ENCODE measurements around the gene MRPL9. TPM values are rescaled to one million over a fixed set of nuclear protein-coding genes. Genes with fewer than 3 reads are reported as not detected.
A peak's percentile ranks its signal among the peaks of the same experiment; 100 is the strongest.

The MRPL9 gene
- total and polyA plus RNA-seq, 10 of the 15 experiments (the other 5 are each of a cell fraction or from before 2014, with no cell fraction given), result 35.7 to 161 (median 110) TPM

DNA sequence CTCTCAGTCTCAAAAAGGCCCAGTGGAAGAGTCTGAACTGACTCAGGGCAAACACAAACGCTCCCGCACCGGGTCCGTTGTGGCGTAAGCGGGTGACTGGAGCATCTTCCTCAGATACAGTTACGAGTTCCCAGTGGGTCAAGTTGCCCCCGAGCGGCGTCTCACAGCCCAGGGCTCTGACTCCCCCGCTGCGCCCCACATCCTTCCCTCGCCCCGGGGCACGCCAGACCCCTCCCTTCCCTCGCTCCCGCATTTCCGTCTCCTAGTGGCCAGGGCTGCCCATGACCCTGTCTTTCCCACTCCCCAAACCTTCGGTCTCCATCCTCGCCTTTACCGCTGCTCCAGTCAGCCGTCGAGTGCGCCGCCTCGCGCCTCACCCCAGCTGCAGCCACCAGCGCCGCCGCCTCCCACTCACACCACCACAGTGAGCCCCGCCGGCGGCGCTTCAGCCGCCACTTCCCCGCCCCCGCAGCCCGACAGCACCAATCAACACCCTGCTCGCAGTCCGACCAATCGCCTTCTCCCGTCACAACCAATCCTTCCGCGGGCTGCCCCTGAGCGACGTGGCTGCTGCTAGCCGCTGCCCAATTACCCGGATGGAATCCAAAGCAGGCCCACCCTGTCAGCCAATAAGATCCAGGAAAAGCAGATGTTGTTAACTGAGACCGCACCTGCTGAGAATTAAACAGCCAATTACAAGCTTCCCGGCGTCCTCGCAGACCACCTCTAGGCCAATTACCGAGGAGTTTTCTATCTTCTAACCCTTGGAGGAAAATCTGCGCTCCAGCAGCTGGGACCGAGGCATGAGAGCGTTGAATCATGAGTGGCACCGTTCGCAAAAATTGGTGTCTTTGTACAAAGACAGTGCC, 27.0 kb upstream of the MRPL9 start, which contains the start of gene TDRKH (continued):
- TF ChIP-seq, protein P1, sequence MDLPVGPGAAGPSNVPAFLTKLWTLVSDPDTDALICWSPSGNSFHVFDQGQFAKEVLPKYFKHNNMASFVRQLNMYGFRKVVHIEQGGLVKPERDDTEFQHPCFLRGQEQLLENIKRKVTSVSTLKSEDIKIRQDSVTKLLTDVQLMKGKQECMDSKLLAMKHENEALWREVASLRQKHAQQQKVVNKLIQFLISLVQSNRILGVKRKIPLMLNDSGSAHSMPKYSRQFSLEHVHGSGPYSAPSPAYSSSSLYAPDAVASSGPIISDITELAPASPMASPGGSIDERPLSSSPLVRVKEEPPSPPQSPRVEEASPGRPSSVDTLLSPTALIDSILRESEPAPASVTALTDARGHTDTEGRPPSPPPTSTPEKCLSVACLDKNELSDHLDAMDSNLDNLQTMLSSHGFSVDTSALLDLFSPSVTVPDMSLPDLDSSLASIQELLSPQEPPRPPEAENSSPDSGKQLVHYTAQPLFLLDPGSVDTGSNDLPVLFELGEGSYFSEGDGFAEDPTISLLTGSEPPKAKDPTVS (IDR thresholded peaks at IDR 0.05; ENCODE audit: low read depth, low read length), result no peak
- TF ChIP-seq JUNB (IDR thresholded peaks at IDR 0.05) (no peak), BMI1 (IDR thresholded peaks at IDR 0.05; ENCODE audit: borderline replicate concordance) (no peak), KLF5 (IDR thresholded peaks at IDR 0.05; ENCODE audit: partially characterized antibody) (no peak), SREBF1 (IDR thresholded peaks at IDR 0.05; ENCODE audit: low read length) (no peak), ZZZ3 (IDR thresholded peaks at IDR 0.05; ENCODE audit: control insufficient read depth, insufficient read length, low read depth) (no peak), JUND (IDR thresholded peaks at IDR 0.05; ENCODE audit: low read depth, low read length) (no peak), RB1 (IDR thresholded peaks at IDR 0.05; ENCODE audit: borderline replicate concordance) (peak; percentile 74), NR2F1 (conservative IDR thresholded peaks at IDR 0.05) (no peak), EGR1 (IDR thresholded peaks at IDR 0.05; ENCODE audit: borderline replicate concordance in 1 of 2, low read depth in 2 of 2, low read length in 2 of 2) (peak in 1 of 2 experiments; percentile 98; a peak in 2 of 3 replicates), ZNF622 (IDR thresholded peaks at IDR 0.05) (no peak), RUNX3 (IDR thresholded peaks at IDR 0.05; ENCODE audit: low read length) (peak; percentile 62; the same call in 1 of the 2 replicates), SPI1 (IDR thresholded peaks at IDR 0.05; ENCODE audit: borderline replicate concordance, insufficient read depth, low read depth, low read length) (no peak), HDAC2 (IDR thresholded peaks at IDR 0.05) (0 out of 2 replicates have a peak, but pooled peaks have one; percentile 75), TBL1XR1 (IDR thresholded peaks at IDR 0.05; ENCODE audit: low read depth, low read length) (no peak), NR2C1 (IDR thresholded peaks at IDR 0.05) (no peak), ZSCAN29 (IDR thresholded peaks at IDR 0.05) (no peak), SMC3 (IDR thresholded peaks at IDR 0.05; ENCODE audit: borderline replicate concordance, low read length) (peak; percentile 18; the same call in 1 of the 2 replicates), NR2C2 (IDR thresholded peaks at IDR 0.05; ENCODE audit: borderline replicate concordance, control insufficient read depth, insufficient read length, low read depth) (no peak), BCL11A (IDR thresholded peaks at IDR 0.05; ENCODE audit: low read depth, low read length) (no peak), YBX1 (IDR thresholded peaks at IDR 0.05) (no peak), CREM (IDR thresholded peaks at IDR 0.05; ENCODE audit: low read depth) (no peak), RAD51 (IDR thresholded peaks at IDR 0.05) (no peak), GATAD2B (conservative IDR thresholded peaks at IDR 0.05; ENCODE audit: low read depth) (peak; percentile 50; the same call in 1 of the 2 replicates), SP1 (IDR thresholded peaks at IDR 0.05; ENCODE audit: low read depth, low read length) (peak; percentile 100)
- TF ChIP-seq, protein P2, sequence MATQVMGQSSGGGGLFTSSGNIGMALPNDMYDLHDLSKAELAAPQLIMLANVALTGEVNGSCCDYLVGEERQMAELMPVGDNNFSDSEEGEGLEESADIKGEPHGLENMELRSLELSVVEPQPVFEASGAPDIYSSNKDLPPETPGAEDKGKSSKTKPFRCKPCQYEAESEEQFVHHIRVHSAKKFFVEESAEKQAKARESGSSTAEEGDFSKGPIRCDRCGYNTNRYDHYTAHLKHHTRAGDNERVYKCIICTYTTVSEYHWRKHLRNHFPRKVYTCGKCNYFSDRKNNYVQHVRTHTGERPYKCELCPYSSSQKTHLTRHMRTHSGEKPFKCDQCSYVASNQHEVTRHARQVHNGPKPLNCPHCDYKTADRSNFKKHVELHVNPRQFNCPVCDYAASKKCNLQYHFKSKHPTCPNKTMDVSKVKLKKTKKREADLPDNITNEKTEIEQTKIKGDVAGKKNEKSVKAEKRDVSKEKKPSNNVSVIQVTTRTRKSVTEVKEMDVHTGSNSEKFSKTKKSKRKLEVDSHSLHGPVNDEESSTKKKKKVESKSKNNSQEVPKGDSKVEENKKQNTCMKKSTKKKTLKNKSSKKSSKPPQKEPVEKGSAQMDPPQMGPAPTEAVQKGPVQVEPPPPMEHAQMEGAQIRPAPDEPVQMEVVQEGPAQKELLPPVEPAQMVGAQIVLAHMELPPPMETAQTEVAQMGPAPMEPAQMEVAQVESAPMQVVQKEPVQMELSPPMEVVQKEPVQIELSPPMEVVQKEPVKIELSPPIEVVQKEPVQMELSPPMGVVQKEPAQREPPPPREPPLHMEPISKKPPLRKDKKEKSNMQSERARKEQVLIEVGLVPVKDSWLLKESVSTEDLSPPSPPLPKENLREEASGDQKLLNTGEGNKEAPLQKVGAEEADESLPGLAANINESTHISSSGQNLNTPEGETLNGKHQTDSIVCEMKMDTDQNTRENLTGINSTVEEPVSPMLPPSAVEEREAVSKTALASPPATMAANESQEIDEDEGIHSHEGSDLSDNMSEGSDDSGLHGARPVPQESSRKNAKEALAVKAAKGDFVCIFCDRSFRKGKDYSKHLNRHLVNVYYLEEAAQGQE (IDR thresholded peaks at IDR 0.05; ENCODE audit: low read depth, low read length), result no peak
- TF ChIP-seq, protein P3, sequence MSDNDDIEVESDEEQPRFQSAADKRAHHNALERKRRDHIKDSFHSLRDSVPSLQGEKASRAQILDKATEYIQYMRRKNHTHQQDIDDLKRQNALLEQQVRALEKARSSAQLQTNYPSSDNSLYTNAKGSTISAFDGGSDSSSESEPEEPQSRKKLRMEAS (IDR thresholded peaks at IDR 0.05; ENCODE audit: low read depth, low read length), result peak; percentile 93
- TF ChIP-seq, protein P4, sequence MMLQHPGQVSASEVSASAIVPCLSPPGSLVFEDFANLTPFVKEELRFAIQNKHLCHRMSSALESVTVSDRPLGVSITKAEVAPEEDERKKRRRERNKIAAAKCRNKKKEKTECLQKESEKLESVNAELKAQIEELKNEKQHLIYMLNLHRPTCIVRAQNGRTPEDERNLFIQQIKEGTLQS (IDR thresholded peaks at IDR 0.05; ENCODE audit: borderline replicate concordance, extremely low read depth, low read depth, low read length), result no peak

Data from GM12878 (cell line).